ENCODE data around the gene CDH5. TPM values are rescaled to one million over a fixed set of nuclear protein-coding genes. Genes with fewer than 3 reads are reported as not detected.
A peak's percentile ranks its signal among the peaks of the same experiment; 100 is the strongest.

The CDH5 gene
- total and polyA plus RNA-seq, 2 of the 13 experiments (the other 11 are each of a cell fraction or from before 2014, with no cell fraction given): 0.71 to 1.1 TPM

- TF ChIP-seq U2AF1 (optimal IDR thresholded peaks at IDR 0.05; ENCODE audit: low read depth, low read length) (no peak), MED8 (CRISPR knock-in tag; IDR thresholded peaks at IDR 0.05; ENCODE audit: insufficient replicate concordance) (no peak), SNRNP70 (IDR thresholded peaks at IDR 0.05; ENCODE audit: low read depth, low read length) (no peak), ZFP36L1 (CRISPR knock-in tag; IDR thresholded peaks at IDR 0.05) (no peak), MAZ (IDR thresholded peaks at IDR 0.05; ENCODE audit: borderline replicate concordance, low read depth, low read length) (no peak), MAZ (CRISPR knock-in tag; IDR thresholded peaks at IDR 0.05; ENCODE audit: low read depth) (peak; percentile 79), NFYB (CRISPR knock-in tag; IDR thresholded peaks at IDR 0.05) (no peak), RFXANK (CRISPR knock-in tag; IDR thresholded peaks at IDR 0.05) (peak; percentile 46; the same call in 1 of the 2 replicates)
- TF ChIP-seq, protein P1, sequence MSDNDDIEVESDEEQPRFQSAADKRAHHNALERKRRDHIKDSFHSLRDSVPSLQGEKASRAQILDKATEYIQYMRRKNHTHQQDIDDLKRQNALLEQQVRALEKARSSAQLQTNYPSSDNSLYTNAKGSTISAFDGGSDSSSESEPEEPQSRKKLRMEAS (IDR thresholded peaks at IDR 0.05): no peak; the same call in none of the 2 replicates
Measured at GRCh38 chr16:66406534-66407221, 40.2 kb downstream of the CDH5 start (continued).

GRCh38 chr16:66408163-66409048 is 41.9 kb downstream of the CDH5 start:
- DNase-seq (ENCODE audit: low spot score): peak; percentile 93
- TSS peak; percentile 80 for BruUV-seq (replicated peaks)
- in situ Hi-C loops (cut with HindIII; ENCODE audit: extremely low pct_ligation_motif_present, low pct_unique_long_range_greater_than_20kb) (loop anchor here (5.0 to 25.0 kb wide), 4 partner anchors 39 to 454 kb away; no protein-coding TSS in a partner anchor), intact Hi-C loops (cut with micrococcal nuclease; ENCODE audit: unreplicated experiment) (loop anchor here (5.0 kb wide), 1 partner anchor 179 kb away; no protein-coding TSS in a partner anchor)
- 0 out of 5 replicates have a peak, but pooled peaks cover 0 to 5% of the 10 kb centered on the region in 2 experiments for H3K36me3 ChIP-seq (replicated peaks in 1 of 2; ENCODE audit: control insufficient read depth in 1 of 2, insufficient read depth in 2 of 2, low read length in 2 of 2)
- H3K4me2 ChIP-seq (ENCODE audit: low read depth, low read length): peak overlapping the region; percentile 90
- ChIA-PET CTCF (ENCODE audit: low intra/inter-chr PET ratio, low total read pairs) (interaction anchor here (6.5 kb wide), 1 partner anchor 73 kb away, joined by 121 read pairs; no protein-coding TSS in a partner anchor), POLR2A (interaction anchor here (0.8 to 3.5 kb wide), 8 partner anchors 10 to 196 kb away, joined by 3 to 48 read pairs (median 4); partner anchors contain the start of genes CKLF and CMTM3)
- H3K9ac ChIP-seq (ENCODE audit: insufficient read depth, low read depth, low read length): peak overlapping the region; percentile 86
- H3K27me3 ChIP-seq (ENCODE audit: control insufficient read depth in 1 of 2, insufficient read depth in 2 of 2, low read length in 2 of 2): no peaks in the 10 kb centered on the region
- H3K27ac ChIP-seq (ENCODE audit: extremely low read length, insufficient read depth, low read length): peak overlapping the region; percentile 94
- peaks cover 46% of the 10 kb centered on the region for H3K4me1 ChIP-seq (ENCODE audit: insufficient read depth, low read length)
- peak; percentile 89 for FAIRE-seq
- peak; percentile 82 for ATAC-seq
- WGBS (ENCODE audit: low lambda C conversion rate): 4% methylated on average over 5 of the region's 5 CpGs
- no peaks in the 10 kb centered on the region for H4K20me1 ChIP-seq (ENCODE audit: insufficient read depth, low read length)
- peaks cover 6% of the 10 kb centered on the region; the same call in 1 of the 2 replicates for H3K9me3 ChIP-seq (ENCODE audit: low read length)
- no peak overlapping the region for H2AFZ ChIP-seq (ENCODE audit: low read length)
- peak overlapping the region; percentile 50 to 68 (median 50) for H3K4me3 ChIP-seq (replicated peaks in 1 of 3; ENCODE audit: insufficient read depth in 1 of 3, low read depth in 2 of 3, low read length in 3 of 3)
- H3K79me2 ChIP-seq (ENCODE audit: insufficient read depth, low read length): no peaks in the 10 kb centered on the region
- TF ChIP-seq ZNF687 (CRISPR knock-in tag; IDR thresholded peaks at IDR 0.05) (no peak), ZKSCAN5 (CRISPR knock-in tag; IDR thresholded peaks at IDR 0.05) (no peak), NFYC (CRISPR knock-in tag; IDR thresholded peaks at IDR 0.05) (peak; percentile 27; the same call in 1 of the 2 replicates), ZNF782 (CRISPR knock-in tag; IDR thresholded peaks at IDR 0.05; ENCODE audit: borderline replicate concordance) (no peak), ZBTB8A (CRISPR knock-in tag; IDR thresholded peaks at IDR 0.05; ENCODE audit: borderline replicate concordance, low read depth) (no peak), ZFP37 (CRISPR knock-in tag; IDR thresholded peaks at IDR 0.05; ENCODE audit: borderline replicate concordance) (no peak), FOSL1 (CRISPR knock-in tag; IDR thresholded peaks at IDR 0.05; ENCODE audit: borderline replicate concordance) (no peak; the same call in 1 of the 2 replicates), ZNF296 (CRISPR knock-in tag; conservative IDR thresholded peaks at IDR 0.05) (no peak)

Measured in HepG2 (cell line).